HG03432 (cell line): ENCODE measurements around the gene TUT1.

Experiments
- ATAC-seq: cut with Tn5 transposase; IDR thresholded peaks from one replicate; pipeline ENCODE4 v1.9.1; 2021; ENCODE audit warnings: mild to moderate bottlenecking, moderate library complexity; ENCODE audit not compliant: unreplicated experiment

Gene TUT1

GRCh38 chr11:62544581-62545436, 46.5 kb downstream of the TUT1 start:
- ATAC-seq = no peak

GRCh38 chr11:62543680-62544444, 47.5 kb downstream of the TUT1 start:
- ATAC-seq = no peak

GRCh38 chr11:62542750-62543567, 48.4 kb downstream of the TUT1 start:
- peak; percentile 28 for ATAC-seq

GRCh38 chr11:62542111-62542745, 49.1 kb downstream of the TUT1 start:
- ATAC-seq = no peak

GRCh38 chr11:62540804-62541701, 50.3 kb downstream of the TUT1 start:
- peak; percentile 52 for ATAC-seq

- no peak for ATAC-seq
These were observed 51.9 kb downstream of the TUT1 start for GRCh38 chr11:62539238-62539925.

GRCh38 chr11:62538470-62539237, 52.7 kb downstream of the TUT1 start:
- ATAC-seq = no peak

GRCh38 chr11:62536301-62536957, 54.9 kb downstream of the TUT1 start:
- no peak for ATAC-seq

- ATAC-seq = no peak
These were observed 55.5 kb downstream of the TUT1 start for GRCh38 chr11:62535802-62536201.

GRCh38 chr11:62534779-62535545, 56.4 kb downstream of the TUT1 start:
- no peak for ATAC-seq

GRCh38 chr11:62532096-62532495, 59.2 kb downstream of the TUT1 start:
- ATAC-seq = no peak
